Uterus (tissue), 2 donors: ENCODE results near the gene SMURF1.

Source experiments
- POLR2A ChIP-seq, 2 donors: fragments of 450-650 bp; IDR thresholded peaks; one replicate each; pipeline ENCODE4 v1.6.1; 2016; ENCODE audit warnings: antibody characterized with exemption in 2 of 2, mild to moderate bottlenecking in 1 of 2, moderate library complexity in 1 of 2
- TF ChIP-seq, protein P1 (sequence below), 4 experiments: fragments of 200-600 bp in 2 of 4; fragments of 450-650 bp in 2 of 4; sonication (generic) in 2 of 4; IDR thresholded peaks; one replicate each; pipeline ENCODE4 v1.5.1; 2016 to 2019; ENCODE audit warnings: antibody characterized with exemption in 4 of 4, mild to moderate bottlenecking in 2 of 4, moderate library complexity in 1 of 4

DNA sequence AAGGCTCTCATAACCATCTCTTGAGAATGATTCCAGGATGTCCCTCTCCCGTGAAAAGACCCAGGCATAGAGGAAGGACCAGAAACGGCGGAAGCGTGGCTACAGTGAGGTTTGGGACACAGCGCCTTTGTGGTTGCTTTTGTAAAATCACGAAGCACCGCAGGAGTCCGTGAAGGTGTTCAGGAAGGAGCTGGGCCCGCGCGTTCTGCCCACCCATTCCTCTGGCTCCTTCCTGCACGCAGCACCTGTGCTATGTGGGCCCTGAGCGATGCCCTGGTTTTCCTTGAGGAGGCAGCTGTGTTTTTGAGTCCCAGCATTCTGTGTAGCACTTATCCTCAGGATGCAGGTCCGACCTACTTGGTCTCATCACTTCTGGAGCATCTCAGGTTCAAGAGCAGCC, 152.8 kb downstream of the SMURF1 start:
- TF ChIP-seq, protein P1, sequence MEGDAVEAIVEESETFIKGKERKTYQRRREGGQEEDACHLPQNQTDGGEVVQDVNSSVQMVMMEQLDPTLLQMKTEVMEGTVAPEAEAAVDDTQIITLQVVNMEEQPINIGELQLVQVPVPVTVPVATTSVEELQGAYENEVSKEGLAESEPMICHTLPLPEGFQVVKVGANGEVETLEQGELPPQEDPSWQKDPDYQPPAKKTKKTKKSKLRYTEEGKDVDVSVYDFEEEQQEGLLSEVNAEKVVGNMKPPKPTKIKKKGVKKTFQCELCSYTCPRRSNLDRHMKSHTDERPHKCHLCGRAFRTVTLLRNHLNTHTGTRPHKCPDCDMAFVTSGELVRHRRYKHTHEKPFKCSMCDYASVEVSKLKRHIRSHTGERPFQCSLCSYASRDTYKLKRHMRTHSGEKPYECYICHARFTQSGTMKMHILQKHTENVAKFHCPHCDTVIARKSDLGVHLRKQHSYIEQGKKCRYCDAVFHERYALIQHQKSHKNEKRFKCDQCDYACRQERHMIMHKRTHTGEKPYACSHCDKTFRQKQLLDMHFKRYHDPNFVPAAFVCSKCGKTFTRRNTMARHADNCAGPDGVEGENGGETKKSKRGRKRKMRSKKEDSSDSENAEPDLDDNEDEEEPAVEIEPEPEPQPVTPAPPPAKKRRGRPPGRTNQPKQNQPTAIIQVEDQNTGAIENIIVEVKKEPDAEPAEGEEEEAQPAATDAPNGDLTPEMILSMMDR (IDR thresholded peaks at IDR 0.05) = no peak
- TF ChIP-seq POLR2A (IDR thresholded peaks at IDR 0.05) = no peak
